RCC 7860 (cell line): ENCODE measurements around the gene BCL2A1.
"Not testable (repeated sequence)": the region's sequence is repeated elsewhere in the genome, so short reads cannot be mapped to it uniquely, and the experiment has no call there.

Experiments used
- DNase-seq: peaks from one replicate; pipeline ENCODE4 v3.0.0-alpha.2; 2015; ENCODE audit warnings: low spot score
- FAIRE-seq: peaks from 2 replicates; lab custom pipeline; 2012; peaks lifted over from hg19 to GRCh38; lab: Jason Lieb, UNC

The BCL2A1 gene

DNA sequence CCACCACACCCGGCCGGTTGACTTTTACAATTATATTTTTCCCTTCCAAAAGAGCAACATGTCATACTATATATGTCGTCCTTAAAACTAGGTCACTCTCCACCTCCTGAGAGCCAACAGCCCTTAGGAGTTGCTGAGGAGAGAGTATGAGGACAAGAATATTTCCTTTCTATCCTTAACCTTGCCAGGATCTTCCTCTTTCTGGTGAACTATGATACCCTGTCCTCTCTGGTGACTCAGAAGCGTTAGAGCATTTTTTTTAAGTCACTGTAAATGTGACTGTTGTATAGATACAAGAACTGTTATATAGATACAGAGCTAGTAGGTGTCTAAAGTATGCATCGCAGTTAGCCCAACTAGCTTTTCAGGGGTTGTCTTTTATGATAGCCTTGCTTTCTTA, 40.5 kb downstream of the BCL2A1 start:
- FAIRE-seq (no peak), DNase-seq (no peak)

DNA sequence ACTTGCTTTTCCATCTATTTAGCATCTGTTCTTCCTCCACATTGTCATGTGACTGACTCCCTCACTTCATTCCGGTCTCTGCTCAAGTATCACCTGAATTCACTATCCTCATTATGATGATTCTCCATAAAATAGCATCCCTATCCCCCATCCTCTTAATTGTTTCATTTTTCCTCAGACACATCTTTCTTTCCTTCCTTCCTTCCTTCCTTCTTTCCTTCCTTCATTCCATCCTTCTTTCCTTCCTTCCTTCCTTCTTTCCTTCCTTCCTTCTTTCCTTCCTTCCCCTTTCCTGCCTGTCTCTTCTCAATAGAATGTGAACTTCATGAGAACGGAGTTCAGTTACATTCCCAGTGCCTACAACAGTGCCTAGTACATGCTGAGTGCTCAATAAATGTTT, 41.6 kb downstream of the BCL2A1 start:
- DNase-seq (no peak), FAIRE-seq (no peak)

DNA sequence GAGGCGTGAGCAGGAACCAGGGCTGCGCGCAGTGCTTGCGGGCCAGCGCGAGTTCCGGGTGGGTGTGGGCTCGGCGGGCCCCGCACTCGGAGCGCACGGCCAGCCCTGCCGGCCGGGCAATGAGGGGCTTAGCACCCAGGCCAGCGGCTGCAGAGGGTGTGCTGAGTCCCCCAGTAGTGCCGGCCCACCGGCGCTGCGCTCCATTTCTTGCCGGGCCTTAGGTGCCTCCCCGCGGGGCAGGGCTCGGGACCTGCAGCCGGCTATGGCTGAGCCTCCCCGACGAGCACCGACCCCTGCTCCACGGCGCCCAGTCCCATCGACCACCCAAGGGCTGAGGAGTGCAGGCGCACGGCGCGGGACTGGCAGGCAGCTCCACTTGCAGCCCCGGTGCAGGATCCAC, 44.9 kb downstream of the BCL2A1 start:
- not testable (repeated sequence) for FAIRE-seq

GRCh38 chr15:79924379-79924778, 46.6 kb downstream of the BCL2A1 start:
- DNase-seq (no peak), FAIRE-seq (no peak)

More for the DNA sequence above, 44.9 kb downstream of the BCL2A1 start:
- not testable (repeated sequence) for DNase-seq

DNA sequence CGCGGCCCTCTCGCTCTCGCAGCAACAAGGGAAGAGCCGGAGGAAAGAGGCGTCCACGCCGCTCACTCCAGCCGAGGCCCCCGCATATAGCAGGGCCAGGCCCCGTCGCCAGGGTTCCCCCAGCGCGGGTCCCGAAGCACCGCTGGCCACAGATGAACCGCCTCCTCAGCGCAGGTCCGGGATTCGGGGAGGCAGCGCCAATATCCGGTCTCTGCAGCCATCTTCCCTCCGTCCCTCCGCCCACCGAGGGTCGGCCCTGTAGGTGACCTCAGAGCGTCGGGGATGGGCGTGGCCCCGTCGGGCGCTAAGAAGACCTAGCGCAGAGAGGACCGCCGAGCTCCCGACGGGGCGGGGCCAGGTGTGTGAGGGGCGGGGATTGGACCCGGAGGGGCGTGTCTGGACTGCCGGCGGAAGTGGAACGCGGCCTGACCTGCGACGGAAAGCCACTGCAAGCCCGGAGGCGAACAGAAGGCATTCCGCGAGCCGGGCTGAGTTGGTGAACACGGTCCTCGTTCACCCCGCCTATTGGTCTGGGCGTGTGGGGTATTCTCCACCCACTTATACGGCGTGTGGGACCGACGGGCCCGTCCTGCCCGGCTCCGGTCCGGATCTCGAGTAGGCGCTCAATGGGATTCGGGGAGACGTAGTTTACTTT, 47.4 kb downstream of the BCL2A1 start:
- DNase-seq (peak; percentile 93), FAIRE-seq (peak; percentile 79)

GRCh38 chr15:79923079-79923514, 47.9 kb downstream of the BCL2A1 start:
- FAIRE-seq = no peak

DNA sequence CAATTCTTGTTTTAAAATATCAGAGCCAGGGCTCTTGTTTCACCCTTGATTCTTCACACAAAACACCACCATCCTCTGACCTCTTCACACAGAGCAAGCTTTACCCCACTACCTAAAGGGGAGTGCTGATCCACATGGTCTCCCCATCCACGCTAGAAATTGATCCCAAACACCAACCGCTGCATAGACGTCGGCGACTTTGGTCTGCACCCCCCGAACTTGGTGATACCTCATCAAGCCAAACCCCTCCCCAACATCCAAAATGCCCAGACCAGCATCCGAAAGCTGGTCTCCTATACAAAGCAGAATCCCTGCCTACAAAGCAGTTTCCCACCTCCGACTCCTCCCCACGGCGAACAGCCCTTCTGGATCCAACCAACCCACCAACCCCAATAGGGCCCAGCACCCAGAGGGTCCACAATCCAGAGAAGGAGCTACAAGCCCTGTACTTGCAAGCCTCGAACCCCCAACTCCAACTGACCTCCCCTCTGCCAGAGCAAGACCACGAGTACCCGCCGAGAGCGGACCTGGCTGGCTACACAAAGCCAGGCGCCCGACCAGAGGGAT, 48.4 kb downstream of the BCL2A1 start:
- DNase-seq (no peak), FAIRE-seq (no peak)

More at GRCh38 chr15:79923079-79923514, 47.9 kb downstream of the BCL2A1 start:
- DNase-seq = peak; percentile 43

DNA sequence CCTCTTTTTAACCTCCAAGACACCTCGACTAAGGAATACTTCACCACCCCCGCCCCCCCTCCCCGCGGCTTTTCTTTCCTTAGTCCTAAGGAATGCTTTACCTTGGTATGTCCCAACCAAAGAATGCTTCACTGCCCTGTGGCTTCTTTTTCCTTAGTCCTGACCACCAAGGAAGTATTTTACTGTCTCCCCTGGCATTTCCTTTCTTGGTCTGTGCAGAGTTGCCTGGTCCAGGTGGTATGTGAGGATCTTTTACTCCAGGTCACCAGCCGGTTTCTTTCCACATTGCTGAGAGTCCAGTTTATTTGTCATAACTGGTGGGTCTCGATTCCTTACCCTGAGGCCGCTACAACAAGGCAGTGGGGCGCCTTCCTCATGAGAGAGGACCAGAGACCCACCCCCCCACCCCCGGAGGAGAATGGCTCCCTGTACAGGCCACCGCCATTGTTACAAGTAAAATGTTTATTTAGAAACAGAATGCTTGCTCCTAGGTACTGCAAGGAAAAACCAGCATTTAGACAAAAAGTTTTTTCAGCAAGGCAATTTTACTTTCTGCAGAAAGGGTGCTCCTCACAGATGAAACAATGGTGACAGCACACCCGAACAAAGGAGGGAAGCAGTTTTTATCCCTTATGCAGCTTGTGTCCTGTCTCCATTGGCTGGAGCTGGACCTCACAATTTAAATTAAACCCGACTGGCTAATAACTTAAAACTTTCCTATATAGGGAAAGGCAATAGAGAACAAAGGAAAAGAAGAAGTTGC, 51.1 kb downstream of the BCL2A1 start:
- FAIRE-seq (no peak), DNase-seq (no peak)

GRCh38 chr15:79919090-79919748, 51.8 kb downstream of the BCL2A1 start:
- FAIRE-seq (no peak), DNase-seq (no peak)

DNA sequence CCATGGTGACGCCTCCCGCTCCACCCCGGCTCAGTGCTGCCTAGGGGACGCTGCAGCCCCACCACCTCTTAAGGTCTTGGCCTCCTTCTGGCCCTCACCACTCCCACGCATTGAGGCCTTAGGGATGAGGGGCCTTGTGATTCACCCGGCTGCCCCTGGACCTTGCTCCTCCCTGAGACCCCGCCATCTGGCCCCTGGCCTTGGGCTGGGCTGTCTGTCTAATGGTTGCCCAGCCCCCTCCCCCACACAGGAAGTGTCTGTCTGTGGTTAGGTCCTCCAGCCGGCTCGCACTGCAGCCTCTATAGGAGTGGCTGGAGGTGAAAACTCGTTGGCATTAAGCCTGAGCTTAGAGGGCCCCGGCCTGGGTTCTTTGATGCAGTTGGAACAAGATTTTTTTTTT, 52.7 kb downstream of the BCL2A1 start:
- no peak for FAIRE-seq
- no peak for DNase-seq

- DNase-seq = no peak
- no peak for FAIRE-seq
These were observed 54.4 kb downstream of the BCL2A1 start for GRCh38 chr15:79916502-79917132.

GRCh38 chr15:79915776-79916501, 55.1 kb downstream of the BCL2A1 start:
- FAIRE-seq, DNase-seq: not testable (repeated sequence)

GRCh38 chr15:79914728-79915127, 56.3 kb downstream of the BCL2A1 start:
- DNase-seq (no peak), FAIRE-seq (no peak)
